NCI-H2196 treated with DMSO at 0.1 percent for 48 hours (cell line): ENCODE data around the gene MAP3K8.

Experiments
- DNase-seq: peaks from one replicate; lab custom pipeline; 2025; ENCODE audit not compliant: unreplicated experiment; lab: John Stamatoyannopoulos, UW

MAP3K8 gene

GRCh38 chr10:30488316-30488715, 54.3 kb downstream of the MAP3K8 start:
- DNase-seq = no peak

- DNase-seq = no peak
Measured at GRCh38 chr10:30489346-30489745, 55.4 kb downstream of the MAP3K8 start.

- DNase-seq = no peak
Measured at GRCh38 chr10:30490289-30491000, 56.5 kb downstream of the MAP3K8 start.

GRCh38 chr10:30491204-30491915, 57.4 kb downstream of the MAP3K8 start:
- no peak for DNase-seq

- DNase-seq = no peak
Measured at GRCh38 chr10:30491916-30492515, 58.0 kb downstream of the MAP3K8 start.

- DNase-seq = no peak
Measured at GRCh38 chr10:30493609-30494530, 59.9 kb downstream of the MAP3K8 start.

- DNase-seq = no peak
Measured at GRCh38 chr10:30494558-30494957, 60.6 kb downstream of the MAP3K8 start.

- DNase-seq = no peak
Measured at GRCh38 chr10:30495687-30496086, 61.7 kb downstream of the MAP3K8 start.

- DNase-seq = no peak
Measured at GRCh38 chr10:30499816-30500215, 65.8 kb downstream of the MAP3K8 start.

- no peak for DNase-seq
Measured at GRCh38 chr10:30500534-30500933, 66.5 kb downstream of the MAP3K8 start.

GRCh38 chr10:30500963-30501504, 67.0 kb downstream of the MAP3K8 start:
- no peak for DNase-seq

- DNase-seq = no peak
Measured at GRCh38 chr10:30502266-30503060, 68.5 kb downstream of the MAP3K8 start.

- no peak for DNase-seq
Measured at GRCh38 chr10:30503700-30504266, 69.8 kb downstream of the MAP3K8 start.

- no peak for DNase-seq
Measured at GRCh38 chr10:30505543-30506298, 71.7 kb downstream of the MAP3K8 start.

GRCh38 chr10:30509508-30509907, 75.5 kb downstream of the MAP3K8 start:
- no peak for DNase-seq

- no peak for DNase-seq
Measured at GRCh38 chr10:30510184-30510931, 76.4 kb downstream of the MAP3K8 start.

GRCh38 chr10:30510932-30511700, 77.1 kb downstream of the MAP3K8 start:
- DNase-seq = no peak
